ENCODE data around the gene PUSL1. TPM values are rescaled to one million over a fixed set of nuclear protein-coding genes. Genes with fewer than 3 reads are reported as not detected.

The PUSL1 gene
- total and polyA plus RNA-seq, 2 donors (not counting 1 experiment from before 2014, with no cell fraction given) = 15.7 to 25.8 TPM

GRCh38 chr1:1283821-1284220, 24.6 kb upstream of the PUSL1 start:
- Mint-ChIP-seq H3K27me3 (no peaks in the 10 kb centered on the region), H3K27ac (no peak overlapping the region), H3K4me3 (no peak overlapping the region), H3K9me3 (ENCODE audit: insufficient read depth) (no peaks in the 10 kb centered on the region), H3K4me1 (peaks cover 3% of the 10 kb centered on the region)
- no peak overlapping the region for H3K4me2 ChIP-seq (replicated peaks; ENCODE audit: low read depth, low read length, poor library complexity, severe bottlenecking)
- no peak for TF ChIP-seq EZH2 (IDR thresholded peaks at IDR 0.05; ENCODE audit: borderline replicate concordance, insufficient read depth, low read depth, low read length, poor library complexity, severe bottlenecking)
- TF ChIP-seq, protein P1, sequence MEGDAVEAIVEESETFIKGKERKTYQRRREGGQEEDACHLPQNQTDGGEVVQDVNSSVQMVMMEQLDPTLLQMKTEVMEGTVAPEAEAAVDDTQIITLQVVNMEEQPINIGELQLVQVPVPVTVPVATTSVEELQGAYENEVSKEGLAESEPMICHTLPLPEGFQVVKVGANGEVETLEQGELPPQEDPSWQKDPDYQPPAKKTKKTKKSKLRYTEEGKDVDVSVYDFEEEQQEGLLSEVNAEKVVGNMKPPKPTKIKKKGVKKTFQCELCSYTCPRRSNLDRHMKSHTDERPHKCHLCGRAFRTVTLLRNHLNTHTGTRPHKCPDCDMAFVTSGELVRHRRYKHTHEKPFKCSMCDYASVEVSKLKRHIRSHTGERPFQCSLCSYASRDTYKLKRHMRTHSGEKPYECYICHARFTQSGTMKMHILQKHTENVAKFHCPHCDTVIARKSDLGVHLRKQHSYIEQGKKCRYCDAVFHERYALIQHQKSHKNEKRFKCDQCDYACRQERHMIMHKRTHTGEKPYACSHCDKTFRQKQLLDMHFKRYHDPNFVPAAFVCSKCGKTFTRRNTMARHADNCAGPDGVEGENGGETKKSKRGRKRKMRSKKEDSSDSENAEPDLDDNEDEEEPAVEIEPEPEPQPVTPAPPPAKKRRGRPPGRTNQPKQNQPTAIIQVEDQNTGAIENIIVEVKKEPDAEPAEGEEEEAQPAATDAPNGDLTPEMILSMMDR (IDR thresholded peaks at IDR 0.05) = no peak
- ATAC-seq (ENCODE audit: low read depth) (no peak), DNase-seq (no peak)
- CTCF ChIA-PET = interaction anchor here (1.8 kb wide), 1 partner anchor 8 kb away, joined by 3 read pairs; no protein-coding TSS in a partner anchor
- peaks cover 0 to 3% of the 10 kb centered on the region in 2 donors for H3K4me1 ChIP-seq (ENCODE audit: control insufficient read depth in 2 of 2, insufficient read depth in 2 of 2, low read length in 2 of 2)
- no peaks in the 10 kb centered on the region for H4K20me1 ChIP-seq (ENCODE audit: control insufficient read depth, insufficient read depth, low read length, poor library complexity, severe bottlenecking)
- no peaks in the 10 kb centered on the region for H3K79me2 ChIP-seq (ENCODE audit: control insufficient read depth, insufficient read depth, low read length)
- no peak overlapping the region for H3K9ac ChIP-seq (ENCODE audit: low read length)
- intact Hi-C loops (cut with micrococcal nuclease) = no loop called here
- 10% methylated on average over 3 of the region's 9 CpGs for WGBS (ENCODE audit: insufficient coverage)
- H3K27ac ChIP-seq (ENCODE audit: low read length in 2 of 2) = no peak overlapping the region
- H2AFZ ChIP-seq (ENCODE audit: insufficient read depth, low read depth, low read length, poor library complexity, severe bottlenecking) = no peak overlapping the region
- H3K4me3 ChIP-seq (ENCODE audit: control extremely low read depth in 1 of 5, extremely low read depth in 1 of 5, insufficient read depth in 1 of 5, low read depth in 2 of 5, low read length in 4 of 5) = no peak overlapping the region
- no peaks in the 10 kb centered on the region for H3K9me3 ChIP-seq (ENCODE audit: control extremely low read depth in 1 of 3, control insufficient read depth in 2 of 3, insufficient read depth in 1 of 3, low read length in 2 of 3)
- H3K36me3 ChIP-seq (replicated peaks in 1 of 2; ENCODE audit: control extremely low read depth in 1 of 2, control insufficient read depth in 1 of 2, extremely low read depth in 1 of 2, insufficient read depth in 2 of 2, low read length in 1 of 2) = no peaks in the 10 kb centered on the region
- no peaks in the 10 kb centered on the region for H3K27me3 ChIP-seq (replicated peaks in 1 of 4; ENCODE audit: control extremely low read depth in 1 of 4, control insufficient read depth in 3 of 4, insufficient read depth in 4 of 4, low read length in 3 of 4)
- POLR2A ChIA-PET = no interaction called here

DNA sequence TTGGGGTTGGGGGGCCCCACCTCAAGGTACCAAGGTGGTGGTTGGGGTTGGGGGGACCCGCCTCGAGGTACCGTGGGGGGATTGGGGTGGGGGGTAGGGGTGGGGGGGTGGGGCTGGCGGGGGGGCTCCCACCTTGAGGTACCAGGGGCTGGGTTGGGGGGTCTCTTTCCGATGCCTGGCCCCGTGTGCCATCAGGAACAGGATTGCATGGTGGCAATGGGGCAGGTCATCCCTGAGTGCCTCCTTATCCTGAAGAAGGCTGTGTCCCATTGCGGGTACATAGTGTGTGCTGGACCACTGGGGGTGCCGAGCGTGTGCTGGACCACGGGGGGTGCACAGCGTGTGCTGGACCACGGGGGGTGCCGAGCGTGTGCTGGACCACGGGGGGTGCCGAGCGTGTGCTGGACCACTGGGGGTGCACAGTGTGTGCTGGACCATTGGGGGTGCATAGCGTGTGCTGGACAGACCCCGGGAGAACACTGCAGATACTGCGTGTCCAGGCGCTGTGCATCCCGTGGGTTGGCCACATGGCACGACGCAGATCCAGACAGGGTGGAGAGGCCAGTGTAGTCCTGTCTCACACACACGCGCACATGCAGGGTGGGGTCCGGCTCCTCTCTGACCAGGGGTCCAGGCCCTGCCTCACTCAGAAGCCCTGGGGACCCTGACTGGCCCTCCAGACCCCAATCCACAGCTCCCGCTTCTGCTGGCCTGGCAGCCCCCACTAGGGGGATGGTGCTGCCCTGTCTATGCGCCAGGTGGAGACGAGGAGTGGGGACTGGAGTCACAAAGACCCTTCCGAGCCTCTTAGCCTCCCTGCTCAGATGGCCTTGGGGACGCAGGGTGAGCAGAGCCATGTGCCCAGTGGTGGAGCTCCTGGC, 23.9 kb upstream of the PUSL1 start:
- Histone ChIP-seq H2AFZ (ENCODE audit: insufficient read depth, low read depth, low read length, poor library complexity, severe bottlenecking) (no peak overlapping the region), H3K9me3 (ENCODE audit: control extremely low read depth in 1 of 3, control insufficient read depth in 2 of 3, insufficient read depth in 1 of 3, low read length in 2 of 3) (no peaks in the 10 kb centered on the region), H3K4me2 (replicated peaks; ENCODE audit: low read depth, low read length, poor library complexity, severe bottlenecking) (no peak overlapping the region), H3K79me2 (ENCODE audit: control insufficient read depth, insufficient read depth, low read length) (no peaks in the 10 kb centered on the region), H3K36me3 (replicated peaks in 1 of 2; ENCODE audit: control extremely low read depth in 1 of 2, control insufficient read depth in 1 of 2, extremely low read depth in 1 of 2, insufficient read depth in 2 of 2, low read length in 1 of 2) (no peaks in the 10 kb centered on the region), H3K4me3 (ENCODE audit: control extremely low read depth in 1 of 5, extremely low read depth in 1 of 5, insufficient read depth in 1 of 5, low read depth in 2 of 5, low read length in 4 of 5) (no peak overlapping the region), H3K27me3 (replicated peaks in 1 of 4; ENCODE audit: control extremely low read depth in 1 of 4, control insufficient read depth in 3 of 4, insufficient read depth in 4 of 4, low read length in 3 of 4) (no peaks in the 10 kb centered on the region), H4K20me1 (ENCODE audit: control insufficient read depth, insufficient read depth, low read length, poor library complexity, severe bottlenecking) (no peaks in the 10 kb centered on the region), H3K27ac (ENCODE audit: low read length in 2 of 2) (no peak overlapping the region), H3K9ac (ENCODE audit: low read length) (no peak overlapping the region), H3K4me1 (ENCODE audit: control insufficient read depth in 2 of 2, insufficient read depth in 2 of 2, low read length in 2 of 2) (peaks cover 0 to 3% of the 10 kb centered on the region in 2 donors)
- ChIA-PET CTCF (no interaction called here), POLR2A (no interaction called here)
- Mint-ChIP-seq H3K4me1 (peaks cover 3% of the 10 kb centered on the region), H3K9me3 (ENCODE audit: insufficient read depth) (no peaks in the 10 kb centered on the region), H3K4me3 (no peak overlapping the region), H3K27me3 (no peaks in the 10 kb centered on the region), H3K27ac (no peak overlapping the region)
- intact Hi-C loops (cut with micrococcal nuclease) = no loop called here
- TF ChIP-seq EZH2 (IDR thresholded peaks at IDR 0.05; ENCODE audit: borderline replicate concordance, insufficient read depth, low read depth, low read length, poor library complexity, severe bottlenecking) = no peak
- TF ChIP-seq, protein P1 (IDR thresholded peaks at IDR 0.05) = no peak
- ATAC-seq (ENCODE audit: low read depth) (no peak), DNase-seq (no peak)
- WGBS (ENCODE audit: insufficient coverage) = 92% methylated on average over 28 of the region's 32 CpGs

Data from B cell (primary cell).